ENCODE measurements around the gene FNDC10. TPM values are rescaled to one million over a fixed set of nuclear protein-coding genes. Genes with fewer than 3 reads are reported as not detected.
A peak's percentile ranks its signal among the peaks of the same experiment; 100 is the strongest.

The FNDC10 gene
- total RNA-seq, 2 donors from 2014 or later: 2.9 to 4.2 TPM

DNA sequence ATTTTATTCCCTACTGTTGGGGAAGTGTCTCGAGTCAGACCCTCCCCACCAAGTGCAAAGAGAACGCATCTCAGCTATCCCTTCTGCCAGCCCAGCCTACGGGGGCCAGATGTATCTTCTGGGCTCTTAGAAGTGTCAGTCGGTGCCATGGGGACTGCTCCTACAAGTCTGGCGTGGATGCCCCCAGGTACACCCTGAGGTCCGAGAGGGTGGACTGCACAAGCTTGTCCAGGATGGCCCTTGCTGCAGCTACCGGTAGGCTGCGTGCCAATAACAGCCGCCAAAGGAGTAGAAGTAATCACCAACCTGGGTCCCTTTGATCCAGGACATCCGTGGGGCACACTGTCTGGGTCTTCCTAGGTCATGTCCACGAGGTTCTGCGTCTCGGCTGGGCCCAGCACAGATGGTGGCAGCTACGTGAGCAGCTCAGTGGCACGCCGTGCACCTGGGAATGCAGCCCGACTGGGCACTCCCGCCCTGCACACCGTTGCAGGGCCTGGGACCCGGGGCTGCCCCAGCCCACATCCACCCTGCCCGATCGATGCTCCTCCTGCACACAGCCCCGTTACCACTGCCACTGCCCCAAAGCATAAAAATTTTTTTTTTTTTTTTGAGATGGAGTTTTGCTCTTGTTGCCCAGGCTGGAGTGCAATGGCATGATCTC lies 16.5 kb downstream of the FNDC10 start:
- Histone ChIP-seq H3K27me3 (no peaks in the 10 kb centered on the region), H3K9me3 (no peaks in the 10 kb centered on the region), H3K4me1 (no peaks in the 10 kb centered on the region), H3K27ac (no peak overlapping the region), H3K36me3 (no peaks in the 10 kb centered on the region), H3K9ac (ENCODE audit: low read depth in 2 of 2, low read length in 2 of 2) (no peak overlapping the region), H3K4me3 (no peak overlapping the region)
- intact Hi-C loops (cut with DNase I): no loop called here
- no peak for DNase-seq
- TF ChIP-seq, protein P1, sequence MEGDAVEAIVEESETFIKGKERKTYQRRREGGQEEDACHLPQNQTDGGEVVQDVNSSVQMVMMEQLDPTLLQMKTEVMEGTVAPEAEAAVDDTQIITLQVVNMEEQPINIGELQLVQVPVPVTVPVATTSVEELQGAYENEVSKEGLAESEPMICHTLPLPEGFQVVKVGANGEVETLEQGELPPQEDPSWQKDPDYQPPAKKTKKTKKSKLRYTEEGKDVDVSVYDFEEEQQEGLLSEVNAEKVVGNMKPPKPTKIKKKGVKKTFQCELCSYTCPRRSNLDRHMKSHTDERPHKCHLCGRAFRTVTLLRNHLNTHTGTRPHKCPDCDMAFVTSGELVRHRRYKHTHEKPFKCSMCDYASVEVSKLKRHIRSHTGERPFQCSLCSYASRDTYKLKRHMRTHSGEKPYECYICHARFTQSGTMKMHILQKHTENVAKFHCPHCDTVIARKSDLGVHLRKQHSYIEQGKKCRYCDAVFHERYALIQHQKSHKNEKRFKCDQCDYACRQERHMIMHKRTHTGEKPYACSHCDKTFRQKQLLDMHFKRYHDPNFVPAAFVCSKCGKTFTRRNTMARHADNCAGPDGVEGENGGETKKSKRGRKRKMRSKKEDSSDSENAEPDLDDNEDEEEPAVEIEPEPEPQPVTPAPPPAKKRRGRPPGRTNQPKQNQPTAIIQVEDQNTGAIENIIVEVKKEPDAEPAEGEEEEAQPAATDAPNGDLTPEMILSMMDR (IDR thresholded peaks at IDR 0.05): no peak

DNA sequence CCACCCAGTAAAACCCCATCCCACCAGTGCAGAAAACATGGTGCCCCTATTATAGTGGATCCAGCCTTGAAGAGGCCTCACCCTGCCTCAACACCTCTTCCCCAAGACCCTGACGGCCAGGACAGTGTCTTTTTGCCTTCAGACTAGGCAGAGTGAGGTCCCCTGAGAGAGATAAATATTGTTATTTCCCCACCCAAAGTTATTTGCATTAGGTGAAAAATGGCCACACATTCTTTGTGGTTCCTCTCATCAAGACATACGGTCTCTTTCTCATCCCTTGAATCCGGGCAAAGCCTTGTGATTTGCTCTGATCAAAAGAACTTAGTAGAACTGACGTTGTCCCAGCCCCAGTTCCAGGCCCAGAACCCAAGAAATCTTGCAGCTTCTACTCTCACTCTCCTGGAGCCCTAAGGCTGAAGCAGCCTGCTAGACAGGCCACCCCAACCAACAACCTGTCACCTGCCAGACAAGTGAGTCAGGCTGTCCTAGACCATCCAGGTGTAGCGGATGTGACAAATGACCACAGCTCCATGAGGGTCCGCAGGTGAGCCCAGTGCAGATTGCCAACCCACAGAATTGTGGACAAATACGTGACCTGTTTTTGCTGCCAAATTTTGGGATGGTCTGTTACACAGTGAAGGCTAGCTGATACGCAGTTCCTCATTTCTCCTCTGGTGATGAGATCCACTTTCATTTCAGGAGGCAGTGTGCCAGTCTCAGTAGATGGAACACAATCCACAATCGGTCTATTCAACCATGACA lies 17.2 kb downstream of the FNDC10 start:
- no peak for DNase-seq
- TF ChIP-seq, protein P1 (IDR thresholded peaks at IDR 0.05): no peak
- H3K9ac ChIP-seq (ENCODE audit: low read depth in 2 of 2, low read length in 2 of 2): no peak overlapping the region
- intact Hi-C loops (cut with DNase I): no loop called here
- H3K27me3 ChIP-seq: no peaks in the 10 kb centered on the region
- no peak overlapping the region for H3K27ac ChIP-seq
- H3K4me3 ChIP-seq: no peak overlapping the region
- no peaks in the 10 kb centered on the region for H3K4me1 ChIP-seq
- H3K36me3 ChIP-seq: no peaks in the 10 kb centered on the region
- H3K9me3 ChIP-seq: no peaks in the 10 kb centered on the region

DNA sequence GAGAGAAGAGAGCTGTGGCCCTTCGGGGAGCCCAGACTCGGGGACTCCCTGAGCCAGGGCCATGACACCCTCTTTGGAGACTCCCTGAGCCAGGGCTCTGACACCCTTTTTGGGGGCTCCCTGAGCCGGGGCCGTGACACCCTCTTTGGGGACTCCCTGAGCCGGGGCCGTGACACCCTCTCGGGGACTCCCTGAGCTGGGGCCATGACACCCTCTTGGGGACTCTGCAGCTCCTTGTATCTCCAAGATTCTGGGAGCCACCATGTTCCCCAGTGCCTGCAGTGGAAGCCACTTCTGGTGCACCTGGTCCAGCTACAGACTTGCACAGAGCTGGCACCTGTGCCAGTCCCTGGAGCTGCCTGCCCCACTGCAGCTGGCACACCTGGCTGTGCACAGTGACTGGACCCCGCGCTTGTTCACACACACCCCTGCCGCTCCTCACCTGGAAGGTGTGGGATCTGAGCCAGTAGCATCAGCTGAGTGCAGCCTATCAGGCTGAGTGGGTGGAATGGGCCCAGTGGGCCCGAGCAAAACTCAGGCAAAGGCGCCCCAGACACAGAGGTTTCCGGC lies 21.5 kb downstream of the FNDC10 start:
- H3K4me1 ChIP-seq: peaks cover 8% of the 10 kb centered on the region
- no peak overlapping the region for H3K4me3 ChIP-seq
- no peaks in the 10 kb centered on the region for H3K9me3 ChIP-seq
- no peak overlapping the region for H3K27ac ChIP-seq
- no peaks in the 10 kb centered on the region for H3K27me3 ChIP-seq
- no peaks in the 10 kb centered on the region for H3K36me3 ChIP-seq
- no peak overlapping the region for H3K9ac ChIP-seq (ENCODE audit: low read depth in 2 of 2, low read length in 2 of 2)
- TF ChIP-seq, protein P1 (IDR thresholded peaks at IDR 0.05): no peak
- no peak for DNase-seq
- intact Hi-C loops (cut with DNase I): no loop called here

DNA sequence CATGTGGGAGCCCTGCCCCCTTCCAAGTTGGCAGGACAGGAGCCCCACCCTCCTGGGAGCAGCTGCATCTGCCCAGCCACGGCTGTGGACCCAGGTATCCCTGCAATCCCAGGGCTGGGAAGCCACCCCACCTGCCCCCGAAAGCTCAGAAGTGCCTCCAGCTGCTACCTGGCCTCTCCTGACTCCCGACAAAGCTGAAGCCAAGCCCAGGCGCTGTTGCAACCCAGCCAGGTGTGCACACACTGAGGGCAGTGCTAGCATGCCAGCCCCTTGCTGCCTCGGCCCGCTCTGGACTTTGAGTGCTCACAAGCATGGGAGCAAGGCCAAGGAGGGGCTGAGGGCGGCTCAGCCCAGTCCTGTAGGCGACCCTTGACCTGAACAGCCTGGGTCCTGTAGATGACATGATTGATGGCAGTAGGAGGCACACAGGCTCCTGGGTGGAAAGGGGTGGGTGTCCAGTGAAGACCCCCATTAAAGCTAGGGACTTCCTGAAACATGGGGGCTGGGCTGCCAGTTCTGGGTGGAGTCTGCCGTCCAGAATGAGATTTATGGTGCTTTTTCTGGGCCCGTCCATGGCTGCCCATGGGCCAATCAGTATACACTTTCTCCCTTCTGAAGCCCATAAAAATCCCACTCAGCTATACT lies 22.4 kb downstream of the FNDC10 start:
- Histone ChIP-seq H3K36me3 (no peaks in the 10 kb centered on the region), H3K4me3 (no peak overlapping the region), H3K9ac (ENCODE audit: low read depth in 2 of 2, low read length in 2 of 2) (peak overlapping the region in 1 of 2 donors; percentile 32), H3K27me3 (no peaks in the 10 kb centered on the region), H3K27ac (no peak overlapping the region), H3K9me3 (no peaks in the 10 kb centered on the region), H3K4me1 (peaks cover 8% of the 10 kb centered on the region)
- DNase-seq: peak; percentile 56
- TF ChIP-seq, protein P1 (IDR thresholded peaks at IDR 0.05): no peak
- intact Hi-C loops (cut with DNase I): no loop called here

DNA sequence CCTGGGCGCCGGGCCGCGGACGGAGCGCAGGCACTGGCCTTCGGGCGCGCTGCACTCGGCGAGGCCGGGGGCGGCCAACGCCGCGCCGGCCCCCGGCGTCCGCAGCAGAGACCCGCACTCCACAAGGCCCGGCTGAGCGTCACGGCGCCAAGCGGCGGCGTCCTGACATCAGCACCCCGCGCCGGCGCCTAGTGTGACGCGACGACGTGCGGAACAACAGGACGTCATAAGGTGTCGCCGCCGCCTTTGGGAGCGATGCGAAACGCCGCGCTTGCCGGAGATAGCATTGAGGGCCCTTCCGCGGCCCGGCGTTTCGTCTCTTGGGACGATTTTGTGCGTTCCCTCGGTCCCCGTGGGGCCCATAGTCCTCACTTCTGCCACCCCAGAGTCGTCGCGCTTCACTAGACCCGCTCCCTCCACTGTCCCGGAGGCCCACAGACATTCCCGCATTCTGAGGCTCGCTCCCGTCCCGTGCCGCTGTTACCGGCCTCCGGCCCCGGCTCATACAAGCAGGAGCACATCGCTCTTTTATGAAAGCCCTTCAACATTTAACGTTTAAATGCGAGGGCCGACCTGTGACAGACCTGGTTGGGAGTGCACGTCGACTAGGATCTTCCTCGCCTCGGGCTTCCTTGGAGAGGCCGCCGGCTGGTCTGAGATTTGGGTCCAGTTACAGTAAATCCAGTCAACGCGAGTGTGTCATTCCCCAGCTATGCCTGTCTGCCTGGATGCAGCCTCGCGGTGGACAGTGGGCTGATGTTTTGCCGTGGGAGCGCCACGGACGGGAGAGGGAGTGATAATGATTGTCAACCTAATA lies 25.0 kb downstream of the FNDC10 start, which contains the start of gene SSU72:
SSU72 (minus strand) TSS at position 143 of the 817 bp plus-strand sequence. CDS start 306 bp downstream, outside the sequence.
- TF ChIP-seq, protein P1 (IDR thresholded peaks at IDR 0.05): no peak

More for the DNA sequence above, 25.0 kb downstream of the FNDC10 start, which contains the start of gene SSU72:
- H3K27me3 ChIP-seq: no peaks in the 10 kb centered on the region
- peak within 1 kb of the TSS; percentile 80 for H3K4me3 ChIP-seq
- H3K4me1 ChIP-seq: peaks cover 8% of the 10 kb centered on the region
- H3K36me3 ChIP-seq: no peaks in the 10 kb centered on the region
- DNase-seq: peak; percentile 92
- intact Hi-C loops (cut with DNase I): no loop called here
- H3K9ac ChIP-seq (ENCODE audit: low read depth in 2 of 2, low read length in 2 of 2): peak within 1 kb of the TSS; percentile 98
- H3K9me3 ChIP-seq: no peaks in the 10 kb centered on the region
- H3K27ac ChIP-seq: peak within 1 kb of the TSS; percentile 95
